Fibroblast of peridontal ligament (primary cell): ENCODE results near the gene RUSC1.
"Not testable (repeated sequence)": the region's sequence is repeated elsewhere in the genome, so short reads cannot be mapped to it uniquely, and the experiment has no call there.

ENCODE experiments used
- DNase-seq: peaks from one replicate; pipeline ENCODE4 v3.0.0-alpha.2; 2010; ENCODE audit errors: extremely low read depth

Gene RUSC1

DNA sequence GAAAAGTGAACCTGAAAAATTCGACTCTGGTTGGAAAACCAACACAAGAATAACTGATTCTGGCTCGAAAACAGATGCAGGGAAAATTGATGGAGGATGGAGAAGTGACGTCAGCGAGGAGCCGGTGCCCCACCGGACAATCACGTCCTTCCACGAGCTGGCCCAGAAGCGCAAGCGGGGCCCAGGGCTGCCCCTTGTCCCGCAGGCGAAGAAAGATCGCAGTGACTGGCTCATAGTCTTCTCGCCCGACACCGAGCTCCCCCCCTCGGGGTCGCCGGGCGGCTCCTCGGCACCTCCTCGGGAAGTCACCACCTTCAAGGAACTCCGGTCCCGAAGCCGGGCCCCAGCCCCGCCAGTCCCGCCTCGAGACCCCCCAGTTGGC is 1.9 kb downstream of the RUSC1 start:
- DNase-seq, result peak; percentile 45

DNA sequence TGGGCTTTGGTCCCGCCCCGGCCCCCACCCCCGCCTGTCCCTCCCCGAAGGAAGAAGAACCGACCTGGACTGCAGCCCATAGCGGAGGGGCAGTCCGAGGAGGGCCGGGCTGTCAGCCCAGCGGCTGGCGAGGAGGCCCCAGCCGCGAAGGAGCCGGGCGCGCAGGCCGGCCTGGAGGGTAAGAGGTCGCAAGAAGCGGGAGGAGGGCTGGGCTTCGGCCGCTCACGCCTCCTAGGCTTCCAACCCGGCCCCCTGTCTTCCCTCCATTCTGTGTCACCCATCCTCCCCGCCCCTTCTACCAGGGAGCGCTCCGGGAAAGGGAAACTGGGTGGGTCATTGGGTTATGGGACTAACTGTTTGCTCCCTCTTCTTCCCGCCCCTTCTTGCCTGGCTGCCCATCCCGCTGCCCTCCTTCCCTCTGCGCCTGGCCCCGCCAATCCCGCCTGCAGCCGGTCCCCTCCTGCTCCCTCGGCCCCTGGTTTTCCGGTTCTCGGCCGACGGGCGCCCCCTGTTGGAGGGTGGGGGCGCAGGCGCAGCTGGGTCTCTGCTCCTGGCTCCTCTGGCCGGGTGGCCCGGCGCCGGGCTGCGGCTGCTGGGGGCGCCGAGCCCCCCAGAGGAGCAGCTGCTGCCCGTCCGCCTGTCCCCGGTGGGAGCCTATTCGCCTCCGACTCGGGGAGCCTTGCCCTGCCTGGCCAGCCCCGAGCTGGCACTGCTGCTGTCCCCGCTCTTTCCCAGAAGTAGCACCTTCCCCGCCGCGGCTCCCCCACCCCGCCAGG is 2.4 kb downstream of the RUSC1 start:
- peak; percentile 95 for DNase-seq

DNA sequence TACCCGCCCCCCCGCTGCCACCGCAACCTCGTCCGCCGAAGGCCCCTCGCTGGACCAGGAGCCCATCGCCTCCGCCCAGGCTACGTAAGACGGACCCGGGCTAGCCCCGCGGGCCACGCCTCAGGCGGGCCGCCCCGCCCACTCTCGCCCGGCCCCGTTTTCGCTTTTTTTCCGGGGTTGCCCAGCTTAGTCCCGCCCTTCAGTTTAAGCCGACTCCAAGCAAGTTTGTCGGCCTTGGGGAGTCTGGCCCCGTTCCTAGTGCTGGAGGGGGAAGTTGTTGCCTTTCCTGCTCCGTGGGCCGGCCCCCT is 3.0 kb downstream of the RUSC1 start:
- DNase-seq, result peak; percentile 90

DNA sequence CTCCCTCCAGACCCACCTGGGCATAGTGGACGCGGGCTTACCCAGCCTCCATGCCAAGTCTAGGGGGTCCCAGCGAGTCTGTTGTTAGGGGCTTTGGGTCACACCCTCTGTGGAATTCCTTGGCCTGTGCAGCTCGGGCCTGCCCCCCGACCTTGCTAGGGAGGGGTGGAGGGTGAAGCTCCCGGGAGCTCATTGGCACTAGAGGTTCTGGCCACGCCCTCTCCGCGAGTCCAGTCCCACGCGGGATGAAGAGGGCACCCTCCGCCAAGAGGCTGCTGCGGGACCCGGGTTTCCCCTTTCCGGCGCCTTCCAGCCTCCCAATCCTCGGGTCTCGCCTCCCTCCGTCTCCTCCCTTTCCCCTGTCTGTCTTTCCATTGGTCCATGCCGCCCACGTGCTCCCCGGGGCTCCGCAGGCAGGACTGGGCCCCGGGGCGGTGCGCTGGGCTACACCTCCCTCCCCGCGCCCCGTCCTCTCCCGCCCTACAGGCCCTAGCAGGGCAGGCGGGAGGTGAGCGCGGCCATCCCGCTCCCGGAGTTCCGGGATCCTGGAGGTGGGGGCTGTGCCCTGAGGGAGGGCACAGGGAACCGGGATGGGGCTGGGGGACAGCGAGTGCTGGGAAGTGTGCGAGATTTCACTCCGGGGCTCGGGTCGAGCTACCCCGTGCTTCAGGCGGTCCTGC is 3.5 kb downstream of the RUSC1 start:
- peak; percentile 94 for DNase-seq

DNA sequence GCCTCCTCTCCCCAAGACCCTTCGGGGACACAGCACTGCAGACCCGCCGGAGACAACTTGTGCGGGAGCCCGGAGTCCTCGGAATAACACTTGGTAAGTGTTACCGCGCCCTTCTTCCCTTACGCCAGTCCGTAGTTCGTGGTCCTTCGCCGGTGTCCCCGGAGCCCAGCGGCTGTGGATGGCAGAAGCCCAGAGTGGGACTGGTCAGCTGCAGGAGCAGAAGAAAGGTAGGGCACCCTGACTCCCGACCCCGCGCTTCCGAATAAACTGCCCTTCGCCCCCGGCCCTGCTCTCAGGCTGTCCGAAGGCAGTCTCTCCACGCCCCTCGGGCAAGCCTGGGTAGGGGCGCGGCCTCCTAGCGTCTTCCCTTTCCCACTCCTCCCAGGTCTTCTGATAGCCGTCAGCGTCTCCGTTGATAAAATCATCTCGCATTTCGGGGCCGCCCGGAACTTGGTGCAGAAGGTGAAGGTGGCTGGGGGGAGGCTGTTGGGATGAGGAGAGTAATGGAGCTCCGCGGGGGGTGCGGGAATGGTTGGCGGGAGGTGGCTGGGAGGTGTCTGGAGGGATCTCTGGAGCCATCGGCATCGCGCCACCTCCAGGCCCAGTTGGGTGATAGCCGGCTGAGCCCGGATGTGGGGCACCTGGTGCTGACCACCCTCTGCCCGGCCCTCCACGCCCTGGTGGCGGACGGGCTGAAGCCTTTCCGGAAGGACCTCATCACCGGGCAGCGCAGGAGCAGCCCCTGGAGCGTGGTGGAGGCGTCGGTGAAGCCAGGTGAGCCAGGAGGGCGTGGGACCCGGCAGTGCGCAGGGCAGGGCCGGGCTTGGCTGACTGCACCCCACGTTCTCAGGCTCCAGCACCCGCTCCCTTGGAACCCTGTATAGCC is 4.3 kb downstream of the RUSC1 start:
- DNase-seq, result no peak

DNA sequence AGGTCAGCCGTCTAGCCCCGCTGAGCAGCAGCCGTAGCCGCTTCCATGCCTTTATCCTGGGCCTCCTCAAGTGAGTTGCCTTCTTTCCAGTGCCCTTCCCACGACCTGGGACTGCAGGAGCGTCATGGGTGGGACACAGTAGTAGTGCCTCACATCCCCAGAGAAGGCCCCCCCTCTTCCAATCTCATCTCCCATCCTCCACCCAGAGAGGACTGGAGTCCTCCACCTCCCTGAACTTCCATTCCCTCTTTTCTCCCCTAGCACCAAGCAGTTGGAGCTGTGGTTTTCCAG is 4.9 kb downstream of the RUSC1 start:
- no peak for DNase-seq

DNA sequence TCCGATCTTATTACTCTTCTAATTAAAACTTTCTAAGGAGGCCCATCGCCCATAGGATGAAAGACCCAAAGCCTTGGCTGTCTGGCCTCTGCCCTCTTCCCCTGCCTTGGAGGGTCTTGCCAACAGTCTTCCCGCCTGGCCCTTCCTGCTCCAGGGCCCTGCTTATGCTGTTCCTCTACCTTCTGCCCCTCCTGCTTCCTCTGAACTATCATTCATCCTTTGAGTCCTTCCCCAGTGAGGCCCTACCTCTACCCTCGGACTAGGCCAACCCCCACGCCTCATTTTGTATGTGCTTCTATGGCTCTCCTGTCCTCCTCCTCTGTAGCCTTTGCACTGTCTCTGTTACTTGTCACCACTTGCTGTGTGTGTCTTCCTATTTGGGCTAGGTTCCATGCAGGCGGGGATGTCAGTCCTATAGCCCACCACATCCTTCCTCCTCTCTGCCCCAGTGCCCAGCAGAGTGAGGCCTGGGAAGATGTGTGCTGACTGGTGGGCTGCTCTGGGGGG is 5.4 kb downstream of the RUSC1 start:
- no peak for DNase-seq

DNA sequence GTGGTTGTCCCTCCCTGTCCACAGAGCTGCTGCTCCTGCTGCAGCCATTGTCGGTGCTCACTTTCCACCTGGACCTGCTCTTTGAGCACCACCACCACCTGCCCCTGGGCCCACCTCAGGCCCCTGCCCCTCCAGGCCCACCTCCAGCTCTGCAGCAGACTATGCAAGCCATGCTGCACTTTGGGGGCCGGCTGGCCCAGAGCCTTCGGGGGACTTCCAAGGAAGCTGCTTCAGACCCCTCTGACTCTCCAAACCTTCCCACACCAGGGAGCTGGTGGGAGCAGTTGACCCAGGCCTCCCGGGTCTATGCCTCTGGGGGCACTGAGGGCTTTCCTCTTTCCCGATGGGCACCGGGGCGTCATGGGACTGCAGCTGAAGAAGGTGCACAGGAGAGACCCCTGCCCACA is 5.9 kb downstream of the RUSC1 start:
- DNase-seq, result no peak

DNA sequence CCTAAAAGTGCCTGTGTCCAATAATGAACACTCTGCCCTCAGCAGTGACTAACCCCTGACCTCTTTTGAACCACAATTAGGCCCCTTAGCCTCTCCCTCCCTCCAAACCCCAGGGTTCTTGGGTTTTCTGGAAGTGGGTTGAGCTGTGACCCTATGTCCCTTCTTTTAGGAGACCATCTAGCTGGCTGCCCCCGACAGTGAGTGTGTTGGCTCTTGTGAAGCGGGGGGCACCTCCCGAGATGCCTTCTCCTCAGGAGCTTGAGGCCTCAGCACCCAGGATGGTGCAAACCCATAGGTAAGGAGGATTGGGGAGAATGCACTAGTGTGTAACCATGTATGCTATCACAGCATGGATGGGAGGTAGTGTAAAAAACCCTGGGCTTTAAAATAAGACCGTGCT is 7.3 kb downstream of the RUSC1 start:
- DNase-seq, result no peak

DNA sequence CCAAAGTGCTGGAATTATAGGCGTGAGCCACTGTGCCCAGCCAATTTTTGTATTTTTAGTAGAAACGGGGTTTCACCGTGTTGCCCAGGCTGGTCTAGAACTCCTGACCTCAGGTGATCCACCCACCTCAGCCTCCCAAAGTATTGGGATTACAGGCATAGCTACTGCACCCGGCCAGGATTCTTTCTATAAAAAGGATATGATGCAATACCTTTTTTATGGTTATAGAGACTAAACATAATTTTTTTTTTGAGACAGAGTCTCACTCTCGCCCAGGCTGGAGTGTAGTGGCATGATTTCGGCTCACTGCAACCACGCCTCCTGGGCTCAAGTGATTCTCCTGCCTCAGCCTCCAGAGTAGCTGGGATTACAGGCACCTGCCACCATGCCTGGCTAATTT is 8.2 kb downstream of the RUSC1 start:
- DNase-seq, result not testable (repeated sequence)

DNA sequence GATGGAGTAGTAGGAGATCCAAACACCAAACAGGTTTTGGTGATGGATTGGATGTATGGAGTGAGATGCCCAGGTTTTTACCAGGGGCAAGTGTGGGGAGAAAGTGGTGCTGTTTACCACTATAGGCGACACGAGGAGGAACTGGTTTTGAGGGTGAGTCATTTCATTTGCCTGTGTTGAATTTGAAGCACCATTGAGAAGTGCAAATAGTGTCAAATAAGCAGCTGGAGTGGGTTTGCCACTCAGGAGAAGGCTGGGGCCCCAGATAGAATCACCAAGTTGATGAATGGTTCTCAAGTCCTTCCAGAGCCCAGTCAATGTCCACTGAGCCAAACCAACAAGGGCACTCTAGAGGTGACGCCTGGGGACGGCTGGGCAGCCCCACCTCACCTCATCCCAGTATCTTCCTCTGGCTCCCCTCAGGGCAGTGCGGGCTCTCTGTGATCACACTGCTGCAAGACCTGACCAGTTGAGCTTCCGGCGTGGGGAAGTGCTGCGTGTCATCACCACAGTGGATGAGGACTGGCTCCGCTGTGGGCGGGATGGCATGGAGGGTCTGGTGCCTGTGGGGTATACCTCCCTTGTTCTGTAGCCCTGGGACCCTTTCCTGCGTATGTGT is 9.4 kb downstream of the RUSC1 start:
- no peak for DNase-seq

DNA sequence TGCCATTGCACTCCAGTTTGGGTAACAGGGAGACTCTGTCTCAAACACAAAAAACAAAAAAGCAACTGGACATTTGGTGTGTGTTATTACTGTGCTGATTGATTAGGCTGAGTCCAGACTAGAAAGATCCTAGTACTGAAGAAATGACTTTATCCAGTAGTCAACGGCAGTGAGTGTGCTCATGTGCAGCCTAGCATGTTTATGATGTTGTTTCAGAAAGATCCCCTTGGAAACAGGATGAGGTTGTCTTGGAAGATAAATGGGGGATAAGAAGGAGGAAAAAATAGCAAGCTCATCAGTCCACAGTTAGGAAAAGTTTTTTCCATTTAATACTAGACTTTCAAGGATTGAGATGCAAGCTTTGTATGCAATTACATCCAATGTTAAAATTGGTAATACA is 14.3 kb downstream of the RUSC1 start:
- no peak for DNase-seq

DNA sequence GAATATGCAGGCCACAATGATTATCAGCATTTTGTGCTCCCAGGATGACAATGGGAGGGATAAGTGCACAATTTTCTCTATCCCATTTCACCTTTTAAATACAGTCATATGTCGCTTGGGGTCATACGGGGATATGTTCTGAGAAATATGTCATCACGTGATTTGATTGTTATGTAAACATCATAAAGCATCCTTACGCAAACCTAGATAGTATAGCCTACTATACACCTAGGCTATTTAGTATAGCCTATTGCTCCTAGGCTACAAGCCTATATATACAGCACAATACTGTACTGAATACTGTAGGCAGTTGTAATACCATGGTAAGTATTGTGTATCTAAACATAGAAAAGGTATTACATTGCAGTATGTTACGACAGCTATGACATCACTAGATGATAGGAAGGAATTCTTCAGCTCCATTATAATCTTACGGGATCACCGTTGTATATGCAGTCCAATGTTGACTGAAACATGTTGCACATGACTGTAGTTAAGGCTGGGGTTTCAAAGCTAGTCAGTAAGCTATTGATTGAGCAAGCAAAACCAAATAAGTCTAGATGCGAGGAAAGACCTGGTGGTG is 18.9 kb downstream of the RUSC1 start:
- DNase-seq, result peak; percentile 45

DNA sequence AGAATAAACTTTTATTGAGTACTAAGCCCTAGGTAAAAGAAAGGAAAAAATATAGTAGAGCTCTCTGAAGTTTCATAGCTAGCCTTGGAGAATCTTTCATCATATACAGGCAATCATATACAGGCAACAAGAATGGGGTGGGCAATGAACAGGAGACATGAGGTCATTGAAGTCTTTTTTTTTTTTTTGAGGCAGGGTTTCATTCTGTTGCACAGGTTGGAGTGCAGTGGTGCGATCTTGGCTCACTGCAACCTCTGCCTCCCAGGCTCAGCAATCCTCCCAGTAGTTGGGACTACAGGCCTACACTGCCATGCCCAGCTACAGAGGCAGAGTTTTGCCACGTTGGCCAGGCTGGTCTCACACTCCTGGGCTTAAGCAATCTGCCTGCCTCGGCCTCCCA is 22.1 kb downstream of the RUSC1 start:
- no peak for DNase-seq

DNA sequence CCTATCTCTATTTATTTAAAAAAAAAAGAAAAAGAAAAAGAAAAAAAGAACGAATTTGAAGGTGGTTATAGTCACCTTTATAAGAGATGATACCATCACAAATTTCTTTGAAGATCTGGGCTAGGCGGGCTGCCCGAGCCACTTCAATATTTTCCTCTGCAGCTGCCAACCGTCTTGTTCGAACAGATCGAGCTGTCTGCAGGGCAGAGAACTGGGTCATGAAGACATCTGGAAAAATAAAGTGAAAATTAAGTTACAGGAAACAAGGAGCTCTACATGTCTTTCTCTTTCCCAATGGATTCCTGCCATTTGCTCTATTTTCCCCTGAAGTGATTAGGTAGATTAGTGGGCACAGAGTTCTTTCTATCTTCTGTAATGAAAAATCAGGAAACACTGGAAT is 31.9 kb downstream of the RUSC1 start:
- no peak for DNase-seq

DNA sequence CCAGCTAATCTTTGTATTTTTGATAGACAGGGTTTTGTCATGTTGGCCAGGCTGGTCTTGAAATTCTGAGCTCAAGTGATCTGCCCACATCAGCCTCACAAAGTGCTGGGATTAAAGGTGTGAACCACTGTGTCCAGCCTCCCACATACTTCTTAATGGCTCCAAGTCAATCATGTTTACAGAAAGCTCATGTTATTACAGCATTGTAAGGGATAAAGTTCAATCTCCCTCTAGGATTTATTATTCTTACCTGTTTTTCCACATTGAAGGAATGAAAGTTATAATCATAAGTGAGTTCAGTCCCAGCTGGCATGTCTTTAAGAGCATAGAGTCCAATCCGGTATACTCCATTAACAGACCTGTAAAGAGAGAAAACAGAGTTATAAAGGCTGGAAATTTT is 39.4 kb downstream of the RUSC1 start:
- no peak for DNase-seq

DNA sequence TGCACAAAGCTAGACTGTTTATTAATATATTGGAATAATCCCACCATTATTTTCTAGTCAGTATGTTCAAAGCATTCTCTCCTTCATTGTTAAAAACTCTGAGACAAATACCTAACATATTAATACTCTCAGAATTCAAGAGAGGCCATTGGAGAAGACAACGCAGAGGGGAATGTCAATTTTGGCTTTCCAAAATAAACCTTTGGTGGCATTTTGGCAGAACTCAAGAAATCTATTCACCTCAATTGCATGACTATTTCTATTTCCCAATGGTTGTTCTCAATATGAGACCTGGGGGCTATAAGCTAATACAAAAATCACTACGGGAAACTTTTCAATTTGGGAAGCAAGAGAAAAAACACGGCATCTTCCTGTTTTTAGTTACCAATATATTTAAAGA is 58.5 kb downstream of the RUSC1 start:
- DNase-seq, result no peak

DNA sequence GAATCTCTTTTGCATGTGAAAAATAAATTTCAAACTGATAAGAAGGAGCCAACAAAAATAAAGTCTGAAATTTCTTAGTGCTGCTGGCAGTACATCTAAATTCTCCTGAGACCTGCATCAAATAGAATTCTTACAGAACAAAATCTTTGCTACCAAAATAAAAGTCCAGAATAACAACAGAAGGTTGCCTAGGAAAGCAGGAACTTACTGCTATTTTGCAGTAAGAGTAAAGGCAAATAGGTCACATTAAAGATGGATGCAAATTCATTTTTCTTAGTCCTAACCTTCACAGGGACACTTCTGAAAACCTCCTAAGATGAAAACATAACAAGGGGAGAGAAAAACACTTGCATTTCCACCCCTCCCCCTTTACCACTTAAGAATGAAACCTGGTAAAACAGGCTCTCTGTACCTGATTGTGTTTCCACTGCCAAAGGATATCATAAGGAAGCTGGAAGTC is 59.0 kb downstream of the RUSC1 start:
- DNase-seq, result peak; percentile 95
